Keratinocyte (primary cell): ENCODE measurements around the gene FKBP5.

Experiments used
- EZH2 ChIP-seq: IDR thresholded peaks from one replicate; pipeline ENCODE4 v1.6.1; 2012; ENCODE audit warnings: inconsistent platforms, mild to moderate bottlenecking, low read length, moderate library complexity
- TF ChIP-seq, protein P1 (sequence below), 3 experiments: IDR thresholded peaks in 1 of 3; conservative IDR thresholded peaks in 1 of 3; optimal IDR thresholded peaks in 1 of 3; 2 replicates in 2 of 3; 3 replicates in 1 of 3; pipeline versions ENCODE3 to v1.5.1; 2011; ENCODE audit warnings: low read length in 3 of 3, mild to moderate bottlenecking in 3 of 3, moderate library complexity in 2 of 3, control low read depth in 1 of 3, inconsistent platforms in 1 of 3; ENCODE audit not compliant: insufficient read depth in 2 of 3; ENCODE audit errors: extremely low read depth in 1 of 3

DNA sequence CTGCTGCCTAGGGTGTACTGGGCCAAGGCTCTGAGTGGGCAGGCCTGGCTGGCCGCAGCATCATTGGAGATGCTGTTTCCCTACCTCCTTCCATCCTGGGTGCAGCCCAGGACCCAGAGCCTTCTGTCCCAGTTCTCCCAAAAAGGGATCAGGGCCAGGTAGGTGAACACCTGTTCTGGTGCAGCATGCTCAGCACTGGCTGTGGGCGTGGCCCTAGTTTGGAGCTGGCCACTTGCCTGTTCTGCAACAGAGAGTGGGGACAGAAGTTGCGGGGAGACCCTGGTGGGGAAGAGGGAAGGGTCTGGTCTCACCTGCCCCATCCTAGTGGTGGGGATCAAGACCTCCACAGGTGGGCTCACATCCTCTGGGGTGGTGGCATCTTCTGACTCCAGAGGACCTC lies 46.7 kb upstream of the FKBP5 start:
- TF ChIP-seq, protein P1, sequence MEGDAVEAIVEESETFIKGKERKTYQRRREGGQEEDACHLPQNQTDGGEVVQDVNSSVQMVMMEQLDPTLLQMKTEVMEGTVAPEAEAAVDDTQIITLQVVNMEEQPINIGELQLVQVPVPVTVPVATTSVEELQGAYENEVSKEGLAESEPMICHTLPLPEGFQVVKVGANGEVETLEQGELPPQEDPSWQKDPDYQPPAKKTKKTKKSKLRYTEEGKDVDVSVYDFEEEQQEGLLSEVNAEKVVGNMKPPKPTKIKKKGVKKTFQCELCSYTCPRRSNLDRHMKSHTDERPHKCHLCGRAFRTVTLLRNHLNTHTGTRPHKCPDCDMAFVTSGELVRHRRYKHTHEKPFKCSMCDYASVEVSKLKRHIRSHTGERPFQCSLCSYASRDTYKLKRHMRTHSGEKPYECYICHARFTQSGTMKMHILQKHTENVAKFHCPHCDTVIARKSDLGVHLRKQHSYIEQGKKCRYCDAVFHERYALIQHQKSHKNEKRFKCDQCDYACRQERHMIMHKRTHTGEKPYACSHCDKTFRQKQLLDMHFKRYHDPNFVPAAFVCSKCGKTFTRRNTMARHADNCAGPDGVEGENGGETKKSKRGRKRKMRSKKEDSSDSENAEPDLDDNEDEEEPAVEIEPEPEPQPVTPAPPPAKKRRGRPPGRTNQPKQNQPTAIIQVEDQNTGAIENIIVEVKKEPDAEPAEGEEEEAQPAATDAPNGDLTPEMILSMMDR (optimal IDR thresholded peaks at IDR 0.05 in 1 of 3, IDR thresholded peaks at IDR 0.05 in 1 of 3, conservative IDR thresholded peaks at IDR 0.05 in 1 of 3; ENCODE audit: extremely low read depth in 1 of 3, insufficient read depth in 2 of 3, low read length in 3 of 3) = no peak
- TF ChIP-seq EZH2 = no peak
